ENCODE measurements around the gene FCMR. TPM values are rescaled to one million over a fixed set of nuclear protein-coding genes. Genes with fewer than 3 reads are reported as not detected.

FCMR gene
- total RNA-seq, 3 donors from 2014 or later, result 1.6 to 5.6 (median 4.6) TPM

- no peak overlapping the region for H3K4me3 ChIP-seq
- no peaks in the 10 kb centered on the region for H3K9me3 ChIP-seq
- intact Hi-C loops (cut with DNase I, micrococcal nuclease), result no loop called here
- no peaks in the 10 kb centered on the region for H3K36me3 ChIP-seq (ENCODE audit: low read depth)
- ATAC-seq (no peak), DNase-seq (no peak)
- no peak for TF ChIP-seq CTCF (IDR thresholded peaks at IDR 0.05)
- H3K4me1 ChIP-seq (ENCODE audit: low read depth), result peaks cover 2% of the 10 kb centered on the region
Observed at GRCh38 chr1:206902702-206903101, 19.0 kb downstream of the FCMR start.

- ATAC-seq, result no peak
- intact Hi-C loops (cut with DNase I, micrococcal nuclease), result no loop called here
- DNase-seq, result no peak
- H3K36me3 ChIP-seq (ENCODE audit: low read depth), result no peaks in the 10 kb centered on the region
- H3K9me3 ChIP-seq, result no peaks in the 10 kb centered on the region
- peaks cover 2% of the 10 kb centered on the region for H3K4me1 ChIP-seq (ENCODE audit: low read depth)
- TF ChIP-seq CTCF (IDR thresholded peaks at IDR 0.05), result no peak
- no peak overlapping the region for H3K4me3 ChIP-seq
Observed at GRCh38 chr1:206901944-206902343, 19.8 kb downstream of the FCMR start.

GRCh38 chr1:206900149-206900548 is 21.6 kb downstream of the FCMR start:
- intact Hi-C loops (cut with DNase I, micrococcal nuclease), result no loop called here
- ATAC-seq (peak; percentile 8), DNase-seq (no peak)

GRCh38 chr1:206899717-206900116 is 22.0 kb downstream of the FCMR start:
- TF ChIP-seq CTCF (IDR thresholded peaks at IDR 0.05), result no peak
- ATAC-seq, result no peak

More at GRCh38 chr1:206900149-206900548, 21.6 kb downstream of the FCMR start:
- TF ChIP-seq CTCF (IDR thresholded peaks at IDR 0.05), result no peak
- Histone ChIP-seq H3K9me3 (no peaks in the 10 kb centered on the region), H3K4me1 (ENCODE audit: low read depth) (no peaks in the 10 kb centered on the region), H3K36me3 (ENCODE audit: low read depth) (no peaks in the 10 kb centered on the region), H3K4me3 (no peak overlapping the region)

GRCh38 chr1:206898915-206899431 is 22.8 kb downstream of the FCMR start:
- DNase-seq (no peak), ATAC-seq (no peak)
- TF ChIP-seq CTCF (IDR thresholded peaks at IDR 0.05), result no peak

More at GRCh38 chr1:206899717-206900116, 22.0 kb downstream of the FCMR start:
- H3K4me1 ChIP-seq (ENCODE audit: low read depth), result no peaks in the 10 kb centered on the region
- no peaks in the 10 kb centered on the region for H3K9me3 ChIP-seq
- DNase-seq, result no peak
- H3K36me3 ChIP-seq (ENCODE audit: low read depth), result no peaks in the 10 kb centered on the region
- H3K4me3 ChIP-seq, result no peak overlapping the region
- intact Hi-C loops (cut with DNase I, micrococcal nuclease), result no loop called here

More at GRCh38 chr1:206898915-206899431, 22.8 kb downstream of the FCMR start:
- Histone ChIP-seq H3K36me3 (ENCODE audit: low read depth) (no peaks in the 10 kb centered on the region), H3K4me1 (ENCODE audit: low read depth) (no peaks in the 10 kb centered on the region), H3K4me3 (no peak overlapping the region), H3K9me3 (no peaks in the 10 kb centered on the region)
- intact Hi-C loops (cut with DNase I, micrococcal nuclease), result no loop called here

Measured in mucosa of descending colon (tissue), 3 donors.